Stimulated activated CD4-positive, alpha-beta T cell treated with anti-CD3 and anti-CD28 coated beads, Interleukin-15, amount 100 ng/mL, for 48 hours (primary cell): ENCODE measurements around the gene TBC1D3L.
"Not testable (repeated sequence)": the region's sequence is repeated elsewhere in the genome, so short reads cannot be mapped to it uniquely, and the experiment has no call there.

Experiments
- DNase-seq, 2 donors: peaks; one replicate each; pipeline ENCODE4 v3.0.0-alpha.2; 2020; ENCODE audit warnings: low read depth in 2 of 2

Gene TBC1D3L

DNA sequence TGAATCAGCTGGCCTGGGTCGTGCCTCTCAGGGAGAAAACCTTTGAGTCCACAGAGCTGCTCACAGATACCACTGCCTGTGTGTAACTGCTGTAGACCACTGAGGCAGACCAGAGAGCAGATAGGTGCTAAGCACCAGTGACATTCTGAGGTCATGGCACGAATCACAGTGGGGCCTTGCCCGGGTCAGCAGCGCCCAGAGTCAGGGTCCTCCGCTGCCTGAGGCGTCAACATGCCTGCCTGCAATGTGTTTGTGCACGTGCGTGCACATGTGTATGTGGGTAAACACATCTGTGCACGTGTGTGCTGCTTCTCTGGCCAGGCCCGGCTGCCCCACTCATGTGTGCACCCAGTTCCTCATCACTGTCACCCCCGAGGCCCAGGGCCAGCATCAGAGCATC lies at the start of gene TBC1D3L:
Gene TBC1D3L (minus strand): TSS at position 101 of the 400 bp plus-strand sequence. CDS start 1,540 bp downstream, outside the sequence.
- not testable (repeated sequence) for DNase-seq

GRCh38 chr17:38003676-38004075 lies 14.8 kb upstream of the TBC1D3L start, which contains the start of gene TBC1D3D:
Gene TBC1D3D, plus strand, starts transcription at chr17:38003976. Its CDS starts 1,585 bp downstream, at chr17:38005561.
- not testable (repeated sequence) for DNase-seq
